ENCODE measurements around the gene TPRN. TPM values are rescaled to one million over a fixed set of nuclear protein-coding genes. Genes with fewer than 3 reads are reported as not detected.

Gene TPRN
- total RNA-seq, 1 donor from 2014 or later, result 15.1 TPM

DNA sequence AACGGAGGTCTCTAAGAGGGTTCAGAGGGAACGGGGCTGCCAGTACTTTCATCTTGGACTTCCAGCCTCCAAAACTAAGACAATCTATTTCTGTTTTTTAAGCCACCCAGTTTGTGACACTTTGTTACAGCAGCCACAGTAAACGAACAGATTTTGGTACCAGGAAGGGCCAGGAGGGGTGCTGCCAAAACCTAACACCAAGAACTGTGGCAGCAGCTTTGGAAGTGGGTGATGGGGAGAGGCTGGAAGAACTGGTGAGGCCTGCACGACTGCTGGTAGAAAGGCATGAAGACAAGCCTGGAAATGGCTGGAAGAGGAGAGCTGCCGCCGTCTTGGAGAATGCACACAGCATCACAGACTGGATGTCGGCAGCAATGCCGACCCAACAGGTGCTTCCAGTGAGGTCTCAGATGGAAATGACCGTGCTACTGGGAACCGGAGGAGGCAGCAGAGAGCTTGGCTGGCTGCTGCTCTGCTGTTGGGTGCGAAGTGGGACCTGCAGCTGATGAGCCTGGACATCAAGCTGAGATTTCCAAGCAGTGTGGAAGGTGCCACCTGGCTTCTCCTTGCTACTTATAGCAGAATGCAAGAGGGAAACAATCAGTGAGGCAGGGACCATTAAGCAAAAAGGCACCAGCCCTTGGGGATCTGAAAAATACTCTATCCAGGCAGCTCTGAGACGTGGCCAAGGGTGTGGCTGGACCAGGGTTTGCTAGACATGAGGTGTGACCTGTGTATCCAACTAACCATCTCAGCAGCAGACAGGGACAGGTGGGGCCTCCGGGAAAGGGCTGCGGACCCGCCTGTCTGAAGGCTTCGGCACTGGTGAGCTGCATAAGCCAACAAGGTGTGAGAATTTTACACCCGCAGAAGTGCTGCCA, 24.0 kb downstream of the TPRN start:
- H3K27ac Mint-ChIP-seq, result no peak overlapping the region
- no peaks in the 10 kb centered on the region for H3K9me3 Mint-ChIP-seq
- H3K4me1 Mint-ChIP-seq, result no peaks in the 10 kb centered on the region
- H3K27me3 Mint-ChIP-seq, result peaks cover 10% of the 10 kb centered on the region
- intact Hi-C loops (cut with micrococcal nuclease), result loop anchor here (10.0 kb wide), 1 partner anchor 132 kb away; the partner anchor contains the start of gene NPDC1
- peak; percentile 72 for DNase-seq
- H3K36me3 Mint-ChIP-seq (ENCODE audit: low read depth), result peaks cover 12% of the 10 kb centered on the region
- no peak overlapping the region for H3K4me3 Mint-ChIP-seq

DNA sequence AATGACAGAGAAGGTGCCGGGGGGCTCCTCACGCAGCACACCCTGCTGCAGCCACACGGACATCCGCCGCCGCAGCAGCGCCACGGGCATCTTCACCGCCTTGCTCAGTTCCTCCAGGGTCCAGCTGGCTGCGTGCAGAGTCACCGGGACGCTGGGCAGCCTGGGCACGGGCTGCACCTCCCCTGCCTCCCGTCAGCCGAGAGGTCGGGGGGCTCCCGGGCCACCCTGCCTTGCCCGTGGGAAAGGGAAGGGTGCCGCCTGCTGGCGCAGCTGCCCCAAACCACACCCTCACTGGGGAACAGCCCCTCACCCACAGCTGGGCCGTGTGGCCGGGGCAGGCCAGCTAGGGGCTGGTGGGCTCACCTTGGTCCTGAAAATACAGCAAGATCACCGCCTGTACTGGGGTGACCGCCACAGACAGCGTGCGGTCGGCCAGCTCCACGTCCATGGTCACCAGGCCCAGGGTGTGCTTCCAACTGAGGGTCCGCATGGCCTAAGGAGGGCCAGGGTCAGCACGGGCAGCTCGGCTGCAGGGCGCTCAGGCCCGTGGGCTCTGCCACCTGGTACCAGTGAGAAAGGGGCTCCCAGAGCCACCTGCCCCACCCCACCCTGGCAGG, 25.1 kb downstream of the TPRN start:
- no peaks in the 10 kb centered on the region for H3K4me1 Mint-ChIP-seq
- intact Hi-C loops (cut with micrococcal nuclease), result loop anchor here (10.0 kb wide), 1 partner anchor 131 kb away; the partner anchor contains the start of gene NPDC1
- peaks cover 16% of the 10 kb centered on the region for H3K27me3 Mint-ChIP-seq
- H3K27ac Mint-ChIP-seq, result no peak overlapping the region
- DNase-seq, result no peak
- no peaks in the 10 kb centered on the region for H3K9me3 Mint-ChIP-seq
- no peak overlapping the region for H3K4me3 Mint-ChIP-seq
- peaks cover 12% of the 10 kb centered on the region for H3K36me3 Mint-ChIP-seq (ENCODE audit: low read depth)

DNA sequence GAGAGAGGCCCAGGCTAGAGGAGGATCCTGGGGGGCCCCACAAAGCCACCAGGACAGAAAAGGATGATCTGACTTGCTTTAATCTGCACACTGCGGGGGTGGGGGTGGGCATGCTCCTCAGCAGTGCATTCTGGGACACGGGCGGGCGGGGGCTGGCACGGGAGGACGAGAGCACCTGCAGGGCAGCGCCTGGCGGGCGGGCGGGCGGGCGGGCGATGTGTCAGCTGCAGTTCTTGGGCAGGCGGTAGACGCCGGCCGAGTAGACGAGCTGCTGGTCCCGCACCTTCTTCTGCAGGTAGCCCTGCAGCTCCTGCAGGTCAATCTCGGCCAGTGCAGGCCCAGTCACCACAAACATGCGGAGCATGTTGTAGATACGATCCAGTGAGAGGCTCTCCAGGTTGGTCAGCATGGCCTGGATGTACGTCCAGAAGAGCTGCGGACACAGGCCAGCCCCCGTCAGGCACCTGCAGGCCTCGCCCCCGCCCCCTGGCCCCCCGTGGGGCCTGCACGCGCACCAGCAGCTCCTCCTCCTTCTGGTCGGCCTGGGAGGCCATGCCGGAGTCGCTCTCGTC, 25.7 kb downstream of the TPRN start:
- no peak overlapping the region for H3K4me3 Mint-ChIP-seq
- H3K36me3 Mint-ChIP-seq (ENCODE audit: low read depth), result peaks cover 8% of the 10 kb centered on the region
- intact Hi-C loops (cut with micrococcal nuclease), result loop anchor here (5.0 to 10.0 kb wide), 2 partner anchors 48 to 130 kb away; partner anchors contain the start of gene NPDC1
- no peaks in the 10 kb centered on the region for H3K9me3 Mint-ChIP-seq
- DNase-seq, result no peak
- H3K4me1 Mint-ChIP-seq, result no peaks in the 10 kb centered on the region
- peaks cover 22% of the 10 kb centered on the region for H3K27me3 Mint-ChIP-seq
- H3K27ac Mint-ChIP-seq, result no peak overlapping the region

- peaks cover 22% of the 10 kb centered on the region for H3K27me3 Mint-ChIP-seq
- no peaks in the 10 kb centered on the region for H3K9me3 Mint-ChIP-seq
- peaks cover 4% of the 10 kb centered on the region for H3K36me3 Mint-ChIP-seq (ENCODE audit: low read depth)
- intact Hi-C loops (cut with micrococcal nuclease), result loop anchor here (5.0 to 10.0 kb wide), 2 partner anchors 47 to 129 kb away; partner anchors contain the start of gene NPDC1
- no peak overlapping the region for H3K27ac Mint-ChIP-seq
- no peaks in the 10 kb centered on the region for H3K4me1 Mint-ChIP-seq
- DNase-seq, result no peak
- H3K4me3 Mint-ChIP-seq, result no peak overlapping the region
Observed at GRCh38 chr9:137173796-137174664, 26.5 kb downstream of the TPRN start.

- Mint-ChIP-seq H3K27me3 (peaks cover 26% of the 10 kb centered on the region), H3K4me3 (no peak overlapping the region), H3K27ac (no peak overlapping the region), H3K4me1 (no peaks in the 10 kb centered on the region), H3K9me3 (no peaks in the 10 kb centered on the region), H3K36me3 (ENCODE audit: low read depth) (peaks cover 4% of the 10 kb centered on the region)
- intact Hi-C loops (cut with micrococcal nuclease), result loop anchor here (5.0 to 10.0 kb wide), 2 partner anchors 46 to 128 kb away; partner anchors contain the start of gene NPDC1
- DNase-seq, result no peak
Observed at GRCh38 chr9:137172901-137173795, 27.4 kb downstream of the TPRN start.

GRCh38 chr9:137171149-137171900, 29.2 kb downstream of the TPRN start:
- intact Hi-C loops (cut with micrococcal nuclease), result loop anchor here (5.0 to 10.0 kb wide), 2 partner anchors 44 to 127 kb away; partner anchors contain the start of gene NPDC1
- Mint-ChIP-seq H3K27me3 (peaks cover 31% of the 10 kb centered on the region), H3K4me3 (no peak overlapping the region), H3K4me1 (no peaks in the 10 kb centered on the region), H3K36me3 (ENCODE audit: low read depth) (no peaks in the 10 kb centered on the region), H3K27ac (no peak overlapping the region), H3K9me3 (no peaks in the 10 kb centered on the region)
- DNase-seq, result no peak

- Mint-ChIP-seq H3K36me3 (ENCODE audit: low read depth) (no peaks in the 10 kb centered on the region), H3K4me3 (no peak overlapping the region), H3K4me1 (no peaks in the 10 kb centered on the region), H3K27me3 (peaks cover 31% of the 10 kb centered on the region), H3K9me3 (no peaks in the 10 kb centered on the region), H3K27ac (no peak overlapping the region)
- intact Hi-C loops (cut with micrococcal nuclease), result loop anchor here (5.0 to 10.0 kb wide), 2 partner anchors 43 to 126 kb away; partner anchors contain the start of gene NPDC1
- no peak for DNase-seq
Observed at GRCh38 chr9:137170486-137171148, 29.9 kb downstream of the TPRN start.

DNA sequence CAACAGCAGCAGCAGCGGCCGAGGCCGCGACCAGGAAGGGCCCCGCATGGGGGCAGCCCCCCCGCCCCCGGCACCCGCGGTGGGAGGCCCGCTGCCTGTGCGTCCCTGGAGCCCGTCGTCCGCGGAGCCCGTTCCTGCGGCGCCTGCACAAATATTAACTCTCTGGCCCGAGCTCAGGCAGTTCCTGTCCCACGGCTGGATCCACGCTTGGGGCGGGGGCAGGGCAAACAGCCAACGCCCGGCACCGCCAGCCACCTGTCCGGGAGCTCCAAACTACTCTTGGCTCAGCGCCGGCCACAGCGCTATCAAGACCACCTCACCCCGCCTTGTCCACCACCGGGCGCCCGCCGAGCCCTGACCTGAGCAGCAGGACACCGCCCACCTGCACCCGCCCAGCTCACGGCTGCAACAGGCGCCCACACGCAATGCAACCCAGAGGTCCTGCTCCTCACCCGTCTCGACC, 30.6 kb downstream of the TPRN start, which contains the start of gene LRRC26:
LRRC26 (minus strand) TSS at position 156 of the 463 bp plus-strand sequence; CDS start at position 48, 108 bp downstream.
- peaks cover 31% of the 10 kb centered on the region for H3K27me3 Mint-ChIP-seq
- H3K9me3 Mint-ChIP-seq, result no peaks in the 10 kb centered on the region
- no peaks in the 10 kb centered on the region for H3K36me3 Mint-ChIP-seq (ENCODE audit: low read depth)
- no peaks in the 10 kb centered on the region for H3K4me1 Mint-ChIP-seq
- intact Hi-C loops (cut with micrococcal nuclease), result loop anchor here (5.0 to 10.0 kb wide), 3 partner anchors 43 to 325 kb away; partner anchors contain the start of genes AJM1, NPDC1 and PHPT1
- no peak within 1 kb of the TSS for H3K27ac Mint-ChIP-seq
- H3K4me3 Mint-ChIP-seq, result peak within 1 kb of the TSS; percentile 66
- no peak for DNase-seq

- Mint-ChIP-seq H3K36me3 (ENCODE audit: low read depth) (no peaks in the 10 kb centered on the region), H3K9me3 (no peaks in the 10 kb centered on the region), H3K27ac (no peak overlapping the region), H3K4me1 (no peaks in the 10 kb centered on the region), H3K27me3 (peaks cover 31% of the 10 kb centered on the region), H3K4me3 (peak overlapping the region; percentile 66)
- intact Hi-C loops (cut with micrococcal nuclease), result loop anchor here (1.0 to 10.0 kb wide), 2 partner anchors 12 to 324 kb away; partner anchors contain the start of genes AJM1 and PHPT1
- peak; percentile 75 for DNase-seq
Observed at GRCh38 chr9:137168904-137169856, 31.4 kb downstream of the TPRN start.

- Mint-ChIP-seq H3K4me1 (no peaks in the 10 kb centered on the region), H3K36me3 (ENCODE audit: low read depth) (no peaks in the 10 kb centered on the region), H3K9me3 (no peaks in the 10 kb centered on the region), H3K4me3 (no peak overlapping the region), H3K27ac (no peak overlapping the region), H3K27me3 (peaks cover 31% of the 10 kb centered on the region)
- DNase-seq, result no peak
- intact Hi-C loops (cut with micrococcal nuclease), result loop anchor here (1.0 to 10.0 kb wide), 2 partner anchors 11 to 324 kb away; partner anchors contain the start of genes AJM1 and PHPT1
Observed at GRCh38 chr9:137168573-137168903, 32.0 kb downstream of the TPRN start.
